ENCODE measurements around the gene STPG4.

Gene STPG4

GRCh38 chr2:47086054-47086471 is 69.0 kb downstream of the STPG4 start:
- DNase-seq = no peak

- DNase-seq = no peak
Measured at GRCh38 chr2:47083886-47084687, 71.0 kb downstream of the STPG4 start.

- no peak for DNase-seq
Measured at GRCh38 chr2:47083485-47083884, 71.6 kb downstream of the STPG4 start.

- no peak for DNase-seq
Measured at GRCh38 chr2:47083005-47083404, 72.1 kb downstream of the STPG4 start.

GRCh38 chr2:47080888-47081301 is 74.2 kb downstream of the STPG4 start:
- DNase-seq = no peak

- DNase-seq = no peak
Measured at GRCh38 chr2:47079515-47080412, 75.3 kb downstream of the STPG4 start.

GRCh38 chr2:47078541-47079482 is 76.3 kb downstream of the STPG4 start:
- no peak for DNase-seq

- no peak for DNase-seq
Measured at GRCh38 chr2:47077442-47078117, 77.5 kb downstream of the STPG4 start.

GRCh38 chr2:47076586-47077441 is 78.3 kb downstream of the STPG4 start:
- no peak for DNase-seq

- no peak for DNase-seq
Measured at GRCh38 chr2:47076126-47076506, 79.0 kb downstream of the STPG4 start.

GRCh38 chr2:47075361-47076125 is 79.6 kb downstream of the STPG4 start:
- DNase-seq = no peak

GRCh38 chr2:47074691-47075090 is 80.4 kb downstream of the STPG4 start:
- DNase-seq = no peak

- DNase-seq = no peak
Measured at GRCh38 chr2:47073641-47074040, 81.5 kb downstream of the STPG4 start.

GRCh38 chr2:47073217-47073616 is 81.9 kb downstream of the STPG4 start:
- DNase-seq = no peak

GRCh38 chr2:47072728-47073191 is 82.3 kb downstream of the STPG4 start:
- no peak for DNase-seq

- no peak for DNase-seq
Measured at GRCh38 chr2:47072018-47072691, 83.0 kb downstream of the STPG4 start.

- no peak for DNase-seq
Measured at GRCh38 chr2:47070920-47071824, 83.9 kb downstream of the STPG4 start.

- no peak for DNase-seq
Measured at GRCh38 chr2:47070155-47070919, 84.8 kb downstream of the STPG4 start.

Measured in NCI-H510A (cell line).